ENCODE results near the gene EZR. TPM values are rescaled to one million over a fixed set of nuclear protein-coding genes. Genes with fewer than 3 reads are reported as not detected.

Gene EZR
- total and polyA plus RNA-seq, 10 of the 15 experiments (the other 5 are each of a cell fraction or from before 2014, with no cell fraction given) = 79.1 to 282 (median 161) TPM

GRCh38 chr6:158816803-158817727 lies 2.1 kb downstream of the EZR start:
- DNase-seq (ENCODE audit: low read depth, low spot score) (no peak), ATAC-seq (peak; percentile 0; the same call in 1 of the 3 replicates), FAIRE-seq (no peak)
- BruUV-seq (replicated peaks) = no TSS peak
- ChIA-PET RAD21 (ENCODE audit: unreplicated experiment) (interaction anchor here (0.7 to 1.5 kb wide), 6 partner anchors 8 to 94 kb away, joined by 3 to 7 read pairs (median 4); no protein-coding TSS in a partner anchor), POLR2A (interaction anchor here (0.6 to 2.1 kb wide), 7 partner anchors 9 to 145 kb away, joined by 3 to 10 read pairs (median 4); no protein-coding TSS in a partner anchor), CTCF (interaction anchor here (0.8 to 1.1 kb wide), 7 partner anchors 8 to 113 kb away, joined by 3 to 5 read pairs (median 3); no protein-coding TSS in a partner anchor), SMC1A (ENCODE audit: uncharacterized antibody, unreplicated experiment) (interaction anchor here (0.7 to 2.0 kb wide), 7 partner anchors 10 to 156 kb away, joined by 3 to 8 read pairs (median 3); no protein-coding TSS in a partner anchor)
- H3K36me3 ChIP-seq (ENCODE audit: control insufficient read depth in 2 of 2, insufficient read depth in 2 of 2, low read length in 1 of 2) = peaks cover 2 to 11% of the 10 kb centered on the region in 2 experiments
- in situ Hi-C loops (cut with MboI) (no loop called here), intact Hi-C loops (cut with micrococcal nuclease; ENCODE audit: unreplicated experiment) (loop anchor here (5.0 to 10.0 kb wide), 5 partner anchors 115 to 342 kb away; no protein-coding TSS in a partner anchor)
- peaks cover 37% of the 10 kb centered on the region for H3K4me1 ChIP-seq (ENCODE audit: control insufficient read depth, insufficient read depth, low read length)
- peak overlapping the region; percentile 82 for H3K4me3 ChIP-seq
- no peak for TF ChIP-seq NFXL1 (IDR thresholded peaks at IDR 0.05; ENCODE audit: borderline replicate concordance)
- no peak; the same call in 1 of the 2 replicates for TF ChIP-seq HDGF (IDR thresholded peaks at IDR 0.05)
- TF ChIP-seq TAF1 (IDR thresholded peaks at IDR 0.05; ENCODE audit: borderline replicate concordance, low read depth, low read length) = no peak
- TF ChIP-seq ZBED1 (IDR thresholded peaks at IDR 0.05; ENCODE audit: borderline replicate concordance) = 0 out of 2 replicates have a peak, but pooled peaks have one; percentile 6
- 0 out of 2 replicates have a peak, but pooled peaks have one; percentile 42 for TF ChIP-seq POLR2AphosphoS2 (IDR thresholded peaks at IDR 0.05; ENCODE audit: low read depth, low read length)
- no peak for TF ChIP-seq RELA (IDR thresholded peaks at IDR 0.05; ENCODE audit: borderline replicate concordance, partially characterized antibody)
- H3K27ac ChIP-seq (ENCODE audit: control insufficient read depth, insufficient read depth) = peak overlapping the region; percentile 60
- 2% methylated on average over 20 of the region's 20 CpGs for WGBS (ENCODE audit: insufficient coverage, insufficient replicate concordance, low lambda C conversion rate, missing lambda C conversion rate)
- peaks cover 2% of the 10 kb centered on the region; the same call in 2 of the 3 replicates for H3K9me3 ChIP-seq (replicated peaks; ENCODE audit: control insufficient read depth, insufficient read depth, low read length)
- peak overlapping the region; percentile 85 for H3K9ac ChIP-seq (ENCODE audit: control insufficient read depth, insufficient read depth, low read length)
- no peak overlapping the region for H2AFZ ChIP-seq (ENCODE audit: control insufficient read depth, low read depth, low read length)
- H3K4me2 ChIP-seq (ENCODE audit: control insufficient read depth, insufficient read depth) = peak overlapping the region; percentile 98
- peaks cover 4% of the 10 kb centered on the region; the same call in 1 of the 2 replicates for H4K20me1 ChIP-seq (ENCODE audit: control insufficient read depth, insufficient read depth)
- H3K79me2 ChIP-seq (ENCODE audit: control insufficient read depth, insufficient read depth, low read length) = peaks cover 60% of the 10 kb centered on the region
- H3K27me3 ChIP-seq (replicated peaks in 1 of 2; ENCODE audit: control insufficient read depth in 2 of 2, insufficient read depth in 2 of 2, low read length in 1 of 2) = no peaks in the 10 kb centered on the region
